Measurements from ENCODE around the gene TIMP2. TPM values are rescaled to one million over a fixed set of nuclear protein-coding genes. Genes with fewer than 3 reads are reported as not detected.

TIMP2 gene
- total and polyA plus RNA-seq, 2 of the 13 experiments (the other 11 are each of a cell fraction or from before 2014, with no cell fraction given), result 3.8 to 8.5 TPM

- peak; percentile 50 for DNase-seq (ENCODE audit: low spot score)
- TF ChIP-seq RFX5 (IDR thresholded peaks at IDR 0.05; ENCODE audit: low read depth, low read length) (peak; percentile 74), AKAP8 (CRISPR knock-in tag; IDR thresholded peaks at IDR 0.05) (no peak), MAX (IDR thresholded peaks at IDR 0.05) (0 out of 2 replicates have a peak, but pooled peaks have one; percentile 16), USF2 (IDR thresholded peaks at IDR 0.05; ENCODE audit: low read depth, low read length) (peak; percentile 81), USF2 (CRISPR knock-in tag; IDR thresholded peaks at IDR 0.05; ENCODE audit: borderline replicate concordance) (peak; percentile 76; the same call in 1 of the 2 replicates), NFYB (CRISPR knock-in tag; IDR thresholded peaks at IDR 0.05) (peak; percentile 54; the same call in 1 of the 2 replicates), NFYC (CRISPR knock-in tag; IDR thresholded peaks at IDR 0.05) (peak; percentile 78)
- Histone ChIP-seq H3K27me3 (ENCODE audit: control insufficient read depth in 1 of 2, insufficient read depth in 2 of 2, low read length in 2 of 2) (peaks cover 2 to 30% of the 10 kb centered on the region in 2 experiments; a peak in 3 of 5 replicates), H3K36me3 (replicated peaks in 1 of 2; ENCODE audit: control insufficient read depth in 1 of 2, insufficient read depth in 2 of 2, low read length in 2 of 2) (no peaks in the 10 kb centered on the region), H3K27ac (ENCODE audit: extremely low read length, insufficient read depth, low read length) (no peak overlapping the region), H3K4me2 (ENCODE audit: low read depth, low read length) (no peak overlapping the region), H2AFZ (ENCODE audit: low read length) (no peak overlapping the region), H3K4me1 (ENCODE audit: insufficient read depth, low read length) (0 out of 2 replicates have a peak, but pooled peaks cover 2% of the 10 kb centered on the region), H3K4me3 (replicated peaks in 1 of 3; ENCODE audit: insufficient read depth in 1 of 3, low read depth in 2 of 3, low read length in 3 of 3) (no peak overlapping the region), H3K9ac (ENCODE audit: insufficient read depth, low read depth, low read length) (no peak overlapping the region), H3K9me3 (ENCODE audit: low read length) (no peaks in the 10 kb centered on the region), H3K79me2 (ENCODE audit: insufficient read depth, low read length) (no peaks in the 10 kb centered on the region), H4K20me1 (ENCODE audit: insufficient read depth, low read length) (no peaks in the 10 kb centered on the region)
- in situ Hi-C loops (cut with HindIII; ENCODE audit: extremely low pct_ligation_motif_present, low pct_unique_long_range_greater_than_20kb), result no loop called here
- ChIA-PET POLR2A (interaction anchor here (1.0 to 1.1 kb wide), 2 partner anchors 11 to 39 kb away, joined by 3 read pairs; partner anchors contain the start of gene LGALS3BP), CTCF (ENCODE audit: low intra/inter-chr PET ratio, low total read pairs) (no interaction called here)
- FAIRE-seq, result peak; percentile 30
- 35% methylated on average over 6 of the region's 6 CpGs for WGBS (ENCODE audit: low lambda C conversion rate)
- intact Hi-C loops (cut with micrococcal nuclease; ENCODE audit: unreplicated experiment), result no loop called here
- no TSS peak for BruUV-seq (replicated peaks)
- ATAC-seq, result peak; percentile 70
Observed at GRCh38 chr17:78940708-78941107, 15.5 kb upstream of the TIMP2 start.
